ENCODE results near the gene MYO18A.

Gene MYO18A

DNA sequence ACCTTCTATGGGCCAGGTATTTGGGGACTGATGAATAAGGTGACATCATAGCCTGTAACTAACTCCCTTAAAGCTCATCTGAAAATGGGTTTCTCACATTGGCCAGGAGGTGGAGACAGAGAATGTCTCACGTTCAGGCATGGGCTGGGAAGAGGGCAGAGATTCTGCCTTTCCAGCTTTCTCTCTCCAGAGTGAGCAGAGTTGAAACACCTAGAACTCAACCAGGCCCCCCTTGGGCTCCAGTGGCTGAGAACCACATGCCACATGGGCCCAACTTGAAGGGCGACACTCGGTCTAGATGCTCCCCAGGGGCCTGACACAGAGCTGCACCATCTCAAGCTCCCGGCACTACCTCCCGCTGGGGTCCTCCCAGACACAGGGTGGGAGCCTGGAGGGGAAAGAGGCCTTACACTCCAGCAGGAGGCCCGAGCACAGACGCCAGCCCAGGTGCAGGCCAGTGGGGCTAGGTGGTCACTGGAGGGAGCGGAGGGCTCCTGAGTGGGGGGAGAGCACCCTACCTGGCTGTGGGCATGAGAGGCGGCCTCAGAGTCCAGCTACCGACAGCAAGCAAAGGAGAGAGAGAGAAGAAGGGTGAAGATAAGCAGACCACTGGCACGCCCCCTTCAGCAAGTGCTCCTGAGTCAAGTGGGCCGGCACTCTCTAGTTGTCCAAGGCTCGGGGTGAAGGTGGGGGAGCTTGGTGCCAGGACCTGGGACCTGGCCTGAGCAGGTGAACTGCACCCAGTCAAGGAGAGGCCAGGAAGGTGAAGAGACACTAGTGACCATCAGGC is 55.9 kb downstream of the MYO18A start:
- DNase-seq = peak; percentile 22

DNA sequence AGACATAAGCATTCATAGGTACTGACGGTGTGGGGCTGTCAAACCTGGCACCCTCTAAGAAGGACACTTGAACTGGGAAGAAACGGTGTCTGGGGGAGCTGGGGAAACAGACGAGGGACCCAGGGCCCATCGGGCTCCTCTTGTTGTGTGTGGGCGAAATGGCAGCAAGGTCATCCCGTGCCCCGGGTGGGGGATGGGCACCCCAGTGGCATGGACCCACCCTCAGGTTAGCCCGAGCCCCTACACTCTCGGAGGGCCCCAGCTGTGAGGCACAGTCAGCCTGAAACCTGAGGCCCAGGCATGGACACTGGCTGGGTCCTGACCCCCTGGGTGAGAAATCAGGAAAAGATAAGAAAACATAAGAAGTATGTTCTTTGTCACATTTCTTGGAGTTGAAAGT is 57.1 kb downstream of the MYO18A start:
- DNase-seq = no peak

- no peak for DNase-seq
Observed at GRCh38 chr17:29121442-29121841, 58.8 kb downstream of the MYO18A start.

DNA sequence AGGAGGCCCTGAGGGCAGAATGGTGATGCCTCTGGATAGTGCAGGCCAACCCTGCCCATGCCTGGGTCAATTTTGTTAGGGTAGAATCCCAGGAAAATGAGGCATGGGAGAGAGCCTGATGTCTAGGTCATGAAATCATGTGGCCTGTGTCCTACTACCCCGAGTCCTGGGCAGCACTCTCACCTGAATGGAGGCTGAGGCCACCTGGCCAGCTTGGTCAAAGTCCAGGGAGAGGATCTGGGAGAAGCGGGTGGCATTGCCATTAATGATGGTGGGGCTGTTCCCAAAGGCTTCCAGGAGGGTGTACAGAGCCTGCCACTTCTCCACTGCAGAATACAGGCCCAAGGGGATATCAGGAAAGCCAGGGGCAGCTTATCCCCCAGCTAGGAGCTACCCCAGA is 59.8 kb downstream of the MYO18A start:
- DNase-seq = no peak

- no peak for DNase-seq
Observed at GRCh38 chr17:29119265-29119664, 60.9 kb downstream of the MYO18A start.

GRCh38 chr17:29116804-29117753 is 63.1 kb downstream of the MYO18A start:
- DNase-seq = no peak

- DNase-seq = peak; percentile 9
Observed at GRCh38 chr17:29115961-29116803, 64.0 kb downstream of the MYO18A start.

GRCh38 chr17:29115435-29115834 is 64.8 kb downstream of the MYO18A start:
- no peak for DNase-seq

GRCh38 chr17:29114141-29114540 is 66.1 kb downstream of the MYO18A start:
- no peak for DNase-seq

- no peak for DNase-seq
Observed at GRCh38 chr17:29113334-29113733, 66.9 kb downstream of the MYO18A start.

DNA sequence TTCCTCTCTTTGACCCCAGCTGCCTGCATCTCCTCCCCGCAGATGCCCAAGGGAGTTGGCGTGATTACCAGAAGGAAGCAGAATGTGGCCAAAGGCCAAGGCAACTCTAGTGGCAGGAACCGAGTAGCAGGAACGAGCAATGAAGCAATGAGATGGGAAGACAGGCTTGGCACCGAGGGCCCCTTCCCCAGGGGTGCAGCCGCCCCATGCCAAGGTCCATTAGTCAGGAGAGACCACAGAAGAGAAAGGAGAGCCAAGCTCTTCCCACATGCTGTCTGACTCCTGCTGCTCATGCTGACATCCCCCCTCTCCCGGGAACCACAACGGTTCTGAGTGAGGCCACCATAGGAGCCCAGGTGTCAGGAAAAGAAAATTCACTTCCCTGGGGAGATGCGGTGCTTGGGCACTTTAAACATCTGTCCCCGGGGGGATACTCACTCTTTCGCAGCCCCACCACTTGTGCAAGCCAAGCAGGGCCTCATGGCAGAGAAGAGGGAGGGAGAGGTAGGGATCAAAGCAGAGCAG is 67.4 kb downstream of the MYO18A start:
- DNase-seq = no peak

GRCh38 chr17:29111816-29112499 is 68.2 kb downstream of the MYO18A start:
- peak; percentile 18 for DNase-seq

GRCh38 chr17:29110372-29110757 is 69.8 kb downstream of the MYO18A start:
- no peak for DNase-seq

DNA sequence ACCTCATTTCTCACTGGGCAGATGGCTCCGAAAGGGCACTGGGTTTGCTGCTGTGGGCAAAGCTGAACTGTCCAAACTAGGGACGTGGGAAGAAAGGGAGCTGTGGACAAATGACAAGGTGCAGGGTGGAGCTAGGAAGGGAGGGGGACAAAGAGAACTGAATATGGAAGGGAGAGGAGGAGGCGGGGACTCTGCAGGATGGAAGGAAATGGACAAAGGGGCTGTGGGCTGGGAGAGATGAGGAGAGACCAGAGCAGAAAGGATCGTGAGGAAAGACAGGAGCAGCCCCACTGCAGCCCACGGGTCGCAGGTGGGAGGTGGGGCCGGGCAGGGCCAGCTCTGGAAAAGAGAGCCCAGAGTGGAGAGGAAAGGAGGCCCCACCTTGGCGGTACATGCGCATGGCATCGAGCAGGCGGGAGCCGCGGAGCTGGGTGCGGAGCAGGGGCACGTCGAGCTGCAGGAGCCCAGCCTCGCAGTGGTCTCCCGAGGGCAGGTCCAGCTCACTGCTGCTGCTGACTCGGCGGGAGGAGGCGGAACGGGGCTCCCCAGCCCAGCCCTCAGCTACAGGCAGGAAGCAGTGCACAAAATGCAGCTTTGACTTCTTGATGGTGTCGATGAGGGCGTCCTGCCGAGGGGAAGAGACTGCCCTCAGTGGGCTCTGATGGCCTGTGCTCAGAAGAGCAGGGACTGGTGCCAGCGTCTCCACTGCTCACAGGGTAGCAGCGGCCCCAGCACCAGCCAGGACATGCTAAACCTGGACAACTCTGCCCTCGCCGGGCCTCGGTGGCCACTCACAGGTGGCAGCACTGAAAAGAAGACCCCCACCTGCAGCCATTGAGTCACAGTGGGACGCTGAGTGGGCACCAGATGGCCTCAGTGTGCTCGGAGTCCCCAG is 70.5 kb downstream of the MYO18A start:
- no peak for DNase-seq

- DNase-seq = no peak
Observed at GRCh38 chr17:29108823-29109476, 71.2 kb downstream of the MYO18A start.

GRCh38 chr17:29107933-29108822 is 72.0 kb downstream of the MYO18A start:
- DNase-seq = no peak

DNA sequence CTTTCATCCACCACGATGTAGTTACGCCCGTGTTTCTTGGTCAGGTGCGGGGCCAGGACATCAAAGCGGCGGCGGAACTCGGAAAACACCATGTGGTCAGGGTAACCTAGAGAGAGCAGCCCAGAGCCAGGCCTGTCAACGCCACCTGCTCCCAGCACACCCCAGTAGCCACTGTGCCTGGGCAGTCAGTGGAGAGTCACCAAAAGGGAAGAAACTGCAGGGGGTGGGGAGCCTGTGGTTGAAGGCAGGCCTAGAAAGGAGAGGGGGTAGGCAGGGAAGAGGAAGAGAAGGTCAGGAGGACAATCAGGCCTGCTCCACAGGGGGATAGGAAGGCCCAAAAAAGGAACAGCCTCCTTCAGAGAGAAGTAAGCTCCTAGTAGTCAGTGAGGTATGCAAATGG is 73.1 kb downstream of the MYO18A start:
- DNase-seq = no peak

- DNase-seq = no peak
Observed at GRCh38 chr17:29103341-29103740, 76.9 kb downstream of the MYO18A start.

- DNase-seq = no peak
Observed at GRCh38 chr17:29102741-29103181, 77.4 kb downstream of the MYO18A start.

Measured in NCI-H2029 treated with DMSO at 0.1 percent for 48 hours (cell line).